ENCODE data around the gene WSCD1. TPM values are rescaled to one million over a fixed set of nuclear protein-coding genes. Genes with fewer than 3 reads are reported as not detected.

The WSCD1 gene
- total RNA-seq, 4 donors from 2014 or later, result 0.21 to 5.7 (median 1.6) TPM

DNA sequence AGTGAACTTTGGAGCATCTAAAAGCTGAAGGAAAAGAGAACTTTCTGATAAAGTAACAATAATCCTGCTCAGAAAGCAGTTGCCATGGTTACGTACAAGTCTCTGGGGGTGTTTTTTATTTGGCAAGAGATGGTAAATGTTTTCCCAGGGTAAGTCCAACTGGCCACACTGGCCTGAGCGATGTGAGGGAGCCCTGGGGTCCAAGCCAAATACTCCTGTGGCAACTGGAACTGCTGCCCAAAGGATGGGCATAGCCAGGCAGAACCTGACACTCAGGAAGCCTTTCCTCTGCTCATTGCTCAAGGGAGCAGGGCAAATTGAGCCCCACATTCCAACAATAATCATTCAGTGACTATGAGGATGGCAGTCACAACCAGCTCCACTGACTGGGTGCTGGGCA, 26.8 kb upstream of the WSCD1 start:
- Histone ChIP-seq H3K27ac (no peak overlapping the region), H3K9me3 (peaks cover 0 to 9% (median 0%) of the 10 kb centered on the region in 4 donors), H3K27me3 (no peaks in the 10 kb centered on the region), H3K4me3 (no peak overlapping the region), H3K4me1 (no peaks in the 10 kb centered on the region), H3K36me3 (no peaks in the 10 kb centered on the region)
- DNase-seq (ENCODE audit: low spot score in 2 of 2), result no peak
- TF ChIP-seq, protein P1, sequence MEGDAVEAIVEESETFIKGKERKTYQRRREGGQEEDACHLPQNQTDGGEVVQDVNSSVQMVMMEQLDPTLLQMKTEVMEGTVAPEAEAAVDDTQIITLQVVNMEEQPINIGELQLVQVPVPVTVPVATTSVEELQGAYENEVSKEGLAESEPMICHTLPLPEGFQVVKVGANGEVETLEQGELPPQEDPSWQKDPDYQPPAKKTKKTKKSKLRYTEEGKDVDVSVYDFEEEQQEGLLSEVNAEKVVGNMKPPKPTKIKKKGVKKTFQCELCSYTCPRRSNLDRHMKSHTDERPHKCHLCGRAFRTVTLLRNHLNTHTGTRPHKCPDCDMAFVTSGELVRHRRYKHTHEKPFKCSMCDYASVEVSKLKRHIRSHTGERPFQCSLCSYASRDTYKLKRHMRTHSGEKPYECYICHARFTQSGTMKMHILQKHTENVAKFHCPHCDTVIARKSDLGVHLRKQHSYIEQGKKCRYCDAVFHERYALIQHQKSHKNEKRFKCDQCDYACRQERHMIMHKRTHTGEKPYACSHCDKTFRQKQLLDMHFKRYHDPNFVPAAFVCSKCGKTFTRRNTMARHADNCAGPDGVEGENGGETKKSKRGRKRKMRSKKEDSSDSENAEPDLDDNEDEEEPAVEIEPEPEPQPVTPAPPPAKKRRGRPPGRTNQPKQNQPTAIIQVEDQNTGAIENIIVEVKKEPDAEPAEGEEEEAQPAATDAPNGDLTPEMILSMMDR (IDR thresholded peaks at IDR 0.05), result no peak
- TF ChIP-seq POLR2A (IDR thresholded peaks at IDR 0.05), result no peak
- TF ChIP-seq EP300 (IDR thresholded peaks at IDR 0.05), result no peak
- 70 to 72% methylated on average over 2 of the region's 2 CpGs for WGBS, 2 donors

DNA sequence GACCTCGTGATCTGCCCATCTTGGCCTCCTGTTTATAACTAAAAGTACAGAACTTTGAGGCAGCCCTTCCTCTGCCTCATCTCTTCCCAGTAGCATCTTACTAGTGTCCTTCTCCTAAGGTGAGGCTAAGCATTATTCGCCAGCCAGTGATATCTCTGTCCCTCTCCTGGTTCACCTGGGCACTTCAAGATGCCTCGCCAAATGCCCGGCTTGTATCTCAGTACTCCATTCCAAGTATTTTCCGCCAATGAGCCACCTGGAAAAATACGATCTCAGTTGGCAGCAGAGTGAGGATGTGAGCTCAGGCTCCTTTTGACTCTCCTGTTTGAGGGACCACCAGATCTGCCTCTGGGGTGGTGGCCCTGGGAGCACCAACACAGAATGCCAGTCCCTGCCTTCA, 25.9 kb upstream of the WSCD1 start:
- H3K4me3 ChIP-seq, result no peak overlapping the region
- WGBS, 2 donors, result 88 to 90% methylated on average over 6 of the region's 6 CpGs
- TF ChIP-seq EP300 (IDR thresholded peaks at IDR 0.05) (no peak), POLR2A (IDR thresholded peaks at IDR 0.05) (no peak)
- TF ChIP-seq, protein P1 (IDR thresholded peaks at IDR 0.05), result no peak
- H3K27me3 ChIP-seq, result no peaks in the 10 kb centered on the region
- H3K36me3 ChIP-seq, result no peaks in the 10 kb centered on the region
- H3K9me3 ChIP-seq, result peaks cover 0 to 5% (median 0%) of the 10 kb centered on the region in 4 donors
- no peaks in the 10 kb centered on the region for H3K4me1 ChIP-seq
- DNase-seq (ENCODE audit: low spot score in 2 of 2), result no peak
- H3K27ac ChIP-seq, result no peak overlapping the region

DNA sequence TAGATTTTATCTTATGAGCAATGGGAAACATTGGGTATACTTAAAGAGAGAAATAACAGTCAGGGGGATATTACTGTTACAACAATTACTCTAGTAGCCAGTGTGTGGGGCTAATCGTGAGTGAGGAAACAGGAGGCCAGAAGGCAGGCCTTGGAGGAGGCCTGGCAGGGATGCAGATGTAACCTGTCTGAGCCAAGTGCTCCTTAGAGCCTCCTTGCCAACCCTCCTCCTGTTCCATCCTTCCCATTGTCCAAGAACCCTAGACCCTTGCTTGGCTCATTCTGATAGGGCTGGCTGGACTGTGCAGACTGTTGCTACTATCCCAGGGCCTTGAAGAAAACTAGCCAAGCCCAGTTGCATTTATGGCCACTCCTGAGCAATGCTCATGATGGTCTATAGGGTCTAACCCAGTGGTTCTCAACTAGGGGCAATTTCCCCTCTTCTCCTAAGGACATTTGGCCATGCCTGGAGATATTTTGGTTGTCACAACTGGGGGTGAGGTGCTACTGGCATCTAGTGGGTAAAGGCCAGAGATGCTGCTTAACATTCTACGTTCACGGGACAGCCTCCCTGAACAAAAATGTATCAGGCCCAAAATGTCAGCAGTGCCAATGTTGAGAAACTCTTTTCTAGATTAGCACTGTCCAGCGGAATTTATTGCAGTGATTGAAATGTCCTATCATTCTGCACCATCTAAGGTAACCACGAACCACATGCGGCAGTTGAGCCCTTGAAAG, 24.4 kb upstream of the WSCD1 start:
- peaks cover 0 to 4% (median 0%) of the 10 kb centered on the region in 4 donors for H3K9me3 ChIP-seq
- 86 to 87% methylated on average over 6 of the region's 6 CpGs for WGBS, 2 donors
- H3K4me3 ChIP-seq, result no peak overlapping the region
- H3K27ac ChIP-seq, result no peak overlapping the region
- no peaks in the 10 kb centered on the region for H3K4me1 ChIP-seq
- TF ChIP-seq, protein P1 (IDR thresholded peaks at IDR 0.05), result no peak
- TF ChIP-seq EP300 (IDR thresholded peaks at IDR 0.05), result no peak
- TF ChIP-seq POLR2A (IDR thresholded peaks at IDR 0.05), result no peak
- no peaks in the 10 kb centered on the region for H3K36me3 ChIP-seq
- DNase-seq (ENCODE audit: low spot score in 2 of 2), result no peak
- H3K27me3 ChIP-seq, result no peaks in the 10 kb centered on the region

DNA sequence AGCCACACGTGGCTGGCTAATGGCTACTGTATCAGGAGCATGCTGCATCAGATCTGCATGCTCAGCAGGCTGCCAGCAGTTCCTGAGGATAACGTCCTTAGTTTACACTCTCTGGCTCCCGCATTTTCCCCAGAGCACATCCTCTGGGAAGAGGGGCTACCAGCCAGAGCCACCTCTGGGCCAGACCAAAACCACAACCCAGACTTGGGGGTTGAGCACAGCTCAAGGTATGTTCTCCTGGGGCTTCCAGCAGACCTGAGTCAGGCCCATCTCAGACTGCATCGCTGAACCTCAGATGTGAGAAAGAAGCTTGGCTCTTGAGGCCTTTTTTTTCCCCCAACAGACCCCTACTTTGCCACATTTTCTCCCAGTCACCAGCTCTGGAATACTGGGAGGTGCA, 23.7 kb upstream of the WSCD1 start:
- TF ChIP-seq EP300 (IDR thresholded peaks at IDR 0.05), result no peak
- no peak for TF ChIP-seq POLR2A (IDR thresholded peaks at IDR 0.05)
- TF ChIP-seq, protein P1 (IDR thresholded peaks at IDR 0.05), result no peak
- 68 to 84% methylated on average over 4 of the region's 4 CpGs for WGBS, 2 donors
- H3K4me1 ChIP-seq, result no peaks in the 10 kb centered on the region
- H3K27ac ChIP-seq, result no peak overlapping the region
- H3K36me3 ChIP-seq, result no peaks in the 10 kb centered on the region
- H3K27me3 ChIP-seq, result no peaks in the 10 kb centered on the region
- peaks cover 0 to 4% (median 0%) of the 10 kb centered on the region in 4 donors for H3K9me3 ChIP-seq
- no peak overlapping the region for H3K4me3 ChIP-seq
- no peak for DNase-seq (ENCODE audit: low spot score in 2 of 2)

DNA sequence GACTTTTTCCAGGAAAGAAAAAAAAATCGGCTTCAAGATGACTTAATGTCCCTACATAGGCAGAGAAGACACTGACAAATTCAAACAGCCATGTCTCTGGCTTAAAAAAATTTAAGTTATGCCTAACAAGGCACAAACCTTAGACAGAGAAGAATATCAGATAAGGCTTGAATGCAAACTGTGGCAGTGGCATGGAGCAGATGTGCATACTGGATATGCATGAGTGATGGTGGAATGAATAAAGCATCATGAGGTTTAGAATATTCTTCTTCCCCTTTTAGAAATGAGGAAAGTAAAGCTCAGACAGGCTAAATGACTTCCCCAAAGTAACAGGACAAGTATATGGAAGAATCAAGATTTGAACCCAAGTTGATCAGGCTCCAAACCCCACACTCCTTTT, 23.2 kb upstream of the WSCD1 start:
- TF ChIP-seq, protein P1 (IDR thresholded peaks at IDR 0.05), result no peak
- TF ChIP-seq EP300 (IDR thresholded peaks at IDR 0.05), result no peak
- no peak for TF ChIP-seq POLR2A (IDR thresholded peaks at IDR 0.05)
- H3K36me3 ChIP-seq, result no peaks in the 10 kb centered on the region
- no peaks in the 10 kb centered on the region for H3K4me1 ChIP-seq
- peaks cover 0 to 4% (median 0%) of the 10 kb centered on the region in 4 donors for H3K9me3 ChIP-seq
- DNase-seq (ENCODE audit: low spot score in 2 of 2), result no peak
- H3K4me3 ChIP-seq, result no peak overlapping the region
- H3K27me3 ChIP-seq, result no peaks in the 10 kb centered on the region
- WGBS, 2 donors, result 78 to 86% methylated on average over 1 of the region's 1 CpG
- H3K27ac ChIP-seq, result no peak overlapping the region
